HG03280 (cell line): ENCODE data around the gene DMRT3.
"Not testable (repeated sequence)": the region's sequence is repeated elsewhere in the genome, so short reads cannot be mapped to it uniquely, and the experiment has no call there.

Experiments used
- ATAC-seq: cut with Tn5 transposase; IDR thresholded peaks from one replicate; pipeline ENCODE4 v1.9.1; 2021; ENCODE audit warnings: mild to moderate bottlenecking, moderate library complexity; ENCODE audit not compliant: unreplicated experiment

The DMRT3 gene

DNA sequence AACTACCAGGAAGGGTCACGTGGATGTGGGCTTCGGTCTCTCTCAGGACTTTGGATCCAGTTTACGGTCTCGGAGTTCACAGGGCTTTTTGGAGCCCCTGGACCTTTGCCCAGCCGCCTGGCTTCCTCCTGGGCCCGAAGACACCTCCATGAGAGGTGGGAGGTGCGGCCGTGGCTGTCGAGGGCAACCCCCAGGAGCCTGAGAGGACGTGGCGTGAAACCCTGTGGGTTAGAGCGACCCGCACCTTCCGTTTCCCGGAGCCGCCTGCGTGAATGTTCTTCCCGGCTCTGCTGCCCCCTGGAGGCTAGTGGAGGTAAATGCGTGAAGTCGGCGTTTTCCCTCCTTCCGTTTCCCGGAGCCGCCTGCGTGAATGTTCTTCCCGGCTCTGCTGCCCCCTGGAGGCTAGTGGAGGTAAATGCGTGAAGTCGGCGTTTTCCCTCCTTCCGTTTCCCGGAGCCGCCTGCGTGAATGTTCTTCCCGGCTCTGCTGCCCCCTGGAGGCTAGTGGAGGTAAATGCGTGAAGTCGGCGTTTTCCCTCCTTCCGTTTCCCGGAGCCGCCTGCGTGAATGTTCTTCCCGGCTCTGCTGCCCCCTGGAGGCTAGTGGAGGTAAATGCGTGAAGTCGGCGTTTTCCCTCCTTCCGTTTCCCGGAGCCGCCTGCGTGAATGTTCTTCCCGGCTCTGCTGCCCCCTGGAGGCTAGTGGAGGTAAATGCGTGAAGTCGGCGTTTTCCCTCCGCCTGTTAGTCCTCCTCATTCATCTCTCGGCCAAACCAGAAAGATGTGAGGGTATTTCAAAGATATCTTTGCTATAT is 22.1 kb downstream of the DMRT3 start:
- ATAC-seq = not testable (repeated sequence)

DNA sequence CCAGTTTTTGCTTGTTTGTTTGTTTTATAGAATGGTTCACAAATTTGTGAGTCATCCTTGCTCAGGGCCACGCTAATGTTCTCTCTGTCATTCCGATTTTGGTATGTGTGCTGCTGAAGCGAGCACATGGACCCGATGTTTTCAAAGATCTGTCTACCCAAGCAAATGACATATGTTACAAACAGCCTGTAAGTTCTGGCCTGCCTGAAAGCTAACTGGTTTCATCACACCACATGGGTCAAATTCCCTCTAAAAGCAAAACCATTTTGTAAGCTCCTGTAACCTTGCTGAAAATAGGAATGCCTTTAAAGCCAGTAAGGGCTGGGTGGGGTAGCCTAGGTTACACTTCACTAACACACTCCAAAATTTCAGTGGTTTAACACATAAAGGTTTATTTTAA is 25.4 kb downstream of the DMRT3 start:
- no peak for ATAC-seq

DNA sequence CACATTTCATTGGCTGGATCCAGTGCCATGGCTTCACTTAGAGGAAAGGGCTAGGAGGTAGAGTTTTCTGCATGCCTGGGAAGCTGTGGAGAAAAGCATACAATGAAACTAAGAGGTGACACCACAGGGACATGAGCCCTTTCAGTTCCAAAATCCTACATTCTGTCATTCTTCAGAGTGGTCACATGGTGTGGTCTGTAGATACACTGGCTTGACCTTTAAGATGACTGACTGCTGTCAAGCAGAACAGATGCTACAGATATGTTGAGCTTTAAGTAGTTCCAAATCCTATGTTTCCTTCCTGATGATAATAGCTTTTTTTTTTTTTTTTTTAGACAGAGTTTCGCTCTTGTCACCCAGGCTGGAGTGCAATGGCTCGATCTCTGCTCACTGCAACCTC is 26.2 kb downstream of the DMRT3 start:
- ATAC-seq = no peak

GRCh38 chr9:1005043-1005667 is 28.7 kb downstream of the DMRT3 start:
- ATAC-seq = peak; percentile 56

DNA sequence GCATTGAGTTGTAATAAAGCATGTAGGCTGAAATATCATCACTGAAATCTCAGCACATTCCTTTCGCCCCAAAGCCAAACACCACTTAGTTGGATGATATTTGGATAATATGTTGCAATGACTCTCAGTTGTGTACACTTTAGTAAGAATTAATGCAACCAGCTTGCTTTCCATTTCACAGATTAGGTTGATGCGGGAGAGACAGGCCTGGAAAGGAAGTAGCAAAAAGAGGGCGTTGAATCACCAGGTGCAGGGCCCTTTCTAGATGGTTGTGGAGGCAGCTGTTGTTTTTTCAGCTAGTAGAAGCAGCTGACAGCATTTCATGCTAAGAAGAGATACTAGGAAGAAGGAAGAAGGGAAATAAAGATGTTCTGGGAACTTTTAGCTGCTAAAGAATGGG is 30.9 kb downstream of the DMRT3 start:
- no peak for ATAC-seq

- ATAC-seq = no peak
These were observed 31.8 kb downstream of the DMRT3 start for GRCh38 chr9:1008216-1008615.

DNA sequence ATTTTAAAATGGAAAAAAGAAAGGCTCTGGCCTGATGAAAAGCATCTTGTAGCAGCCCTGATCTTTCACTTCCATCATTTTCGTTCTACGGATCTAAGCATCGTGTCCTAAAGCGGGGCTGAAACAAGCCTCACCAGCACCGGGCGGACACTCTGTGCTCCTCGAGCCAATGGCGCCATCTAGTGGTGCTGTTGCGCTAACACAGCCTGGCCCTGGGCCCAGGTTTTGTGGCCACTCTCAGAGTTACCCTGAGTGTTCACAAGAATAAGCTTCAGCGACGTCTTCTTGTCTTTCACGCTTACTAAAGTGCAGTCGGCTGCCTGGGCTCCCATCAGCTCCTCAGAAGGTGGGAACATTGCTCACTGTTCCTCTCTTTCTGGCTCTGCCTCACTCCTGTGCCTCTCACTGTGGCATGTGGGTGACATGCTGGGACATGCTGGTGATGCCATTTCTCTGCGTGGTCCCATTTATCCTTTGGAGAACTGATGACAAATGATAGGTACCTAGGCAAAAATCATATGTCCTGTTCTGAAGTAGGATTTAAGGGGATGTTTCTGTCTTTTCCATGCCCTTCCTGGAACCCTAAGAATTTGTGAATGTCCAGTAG is 32.7 kb downstream of the DMRT3 start:
- ATAC-seq = peak; percentile 95

DNA sequence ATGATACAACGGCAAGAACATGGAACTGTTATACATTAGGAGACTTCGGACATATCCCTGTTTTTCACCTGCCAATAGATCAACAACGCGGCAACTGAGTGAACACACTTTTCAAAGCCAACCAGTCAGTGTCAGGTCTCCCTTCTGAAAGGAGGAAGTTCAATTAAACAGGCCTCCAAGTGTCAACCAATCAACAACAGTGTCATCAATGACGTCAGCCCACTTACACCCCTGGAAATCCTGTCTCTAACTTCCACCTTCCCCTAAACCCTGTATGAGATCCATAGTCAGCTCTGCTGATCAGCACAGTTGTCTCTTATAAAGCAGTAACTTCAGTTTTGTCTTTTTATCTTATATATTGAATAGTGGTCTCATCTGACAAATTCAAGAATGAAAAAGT is 36.6 kb downstream of the DMRT3 start:
- ATAC-seq = no peak

DNA sequence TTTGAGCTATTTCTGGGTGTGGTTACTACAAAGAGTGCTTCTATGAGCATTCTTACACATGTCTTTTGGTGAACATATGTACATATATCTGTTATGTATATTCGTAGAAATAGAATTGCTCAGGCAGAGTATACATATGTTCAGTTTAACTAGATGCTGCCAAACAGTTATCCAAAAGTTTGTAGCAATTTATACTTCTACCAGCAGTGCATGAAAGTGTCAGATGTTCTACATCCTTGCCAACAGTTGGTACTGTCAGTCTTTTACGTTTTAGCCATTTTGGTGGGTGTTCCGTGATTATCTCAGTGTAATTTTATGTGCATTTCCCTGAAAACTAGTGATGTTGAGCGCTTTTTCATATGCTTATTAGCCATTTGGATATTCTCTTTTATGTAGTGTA is 37.8 kb downstream of the DMRT3 start:
- no peak for ATAC-seq

DNA sequence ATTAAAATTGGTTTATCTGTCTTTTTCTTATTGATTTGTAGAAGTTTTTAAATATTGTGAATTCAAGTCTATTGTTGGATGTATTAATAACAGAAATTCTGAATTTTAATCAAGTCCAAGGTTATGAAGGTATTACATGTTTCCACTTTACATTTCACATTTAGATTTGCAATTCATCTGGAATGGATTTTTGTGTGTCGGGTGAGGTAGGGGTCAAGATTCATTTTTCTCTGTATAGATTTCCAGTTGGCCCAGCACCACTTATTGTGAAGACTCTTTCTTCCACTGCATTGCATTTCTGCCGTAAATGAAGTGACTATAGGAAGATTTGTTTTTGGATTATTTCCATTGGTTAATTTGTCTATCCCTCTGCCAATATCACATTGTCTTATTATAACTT is 38.2 kb downstream of the DMRT3 start:
- no peak for ATAC-seq

DNA sequence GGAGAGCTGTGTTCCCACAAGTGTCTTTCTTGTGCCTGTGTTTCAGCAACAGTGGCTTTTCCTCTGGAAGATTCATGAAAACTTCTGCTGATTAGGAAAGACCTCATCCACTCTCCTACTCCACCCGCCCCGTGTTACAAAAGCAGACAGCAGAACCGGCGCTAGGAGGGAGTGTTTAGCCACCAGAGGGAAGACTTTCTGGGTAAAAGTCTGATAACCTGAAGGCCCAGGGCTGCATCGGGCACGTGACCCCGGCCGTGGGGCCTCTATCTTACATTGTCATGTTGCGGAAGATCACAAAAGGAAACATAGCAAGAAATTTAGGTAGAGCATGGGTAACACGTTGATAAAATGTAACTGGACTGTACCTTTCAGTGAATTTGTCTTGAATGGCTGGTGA is 41.7 kb downstream of the DMRT3 start:
- ATAC-seq = no peak

GRCh38 chr9:1024112-1024511 is 47.7 kb downstream of the DMRT3 start:
- no peak for ATAC-seq

- ATAC-seq = no peak
These were observed 48.7 kb downstream of the DMRT3 start for GRCh38 chr9:1025131-1025530.

- ATAC-seq = no peak
These were observed 49.8 kb downstream of the DMRT3 start for GRCh38 chr9:1026219-1026618.

DNA sequence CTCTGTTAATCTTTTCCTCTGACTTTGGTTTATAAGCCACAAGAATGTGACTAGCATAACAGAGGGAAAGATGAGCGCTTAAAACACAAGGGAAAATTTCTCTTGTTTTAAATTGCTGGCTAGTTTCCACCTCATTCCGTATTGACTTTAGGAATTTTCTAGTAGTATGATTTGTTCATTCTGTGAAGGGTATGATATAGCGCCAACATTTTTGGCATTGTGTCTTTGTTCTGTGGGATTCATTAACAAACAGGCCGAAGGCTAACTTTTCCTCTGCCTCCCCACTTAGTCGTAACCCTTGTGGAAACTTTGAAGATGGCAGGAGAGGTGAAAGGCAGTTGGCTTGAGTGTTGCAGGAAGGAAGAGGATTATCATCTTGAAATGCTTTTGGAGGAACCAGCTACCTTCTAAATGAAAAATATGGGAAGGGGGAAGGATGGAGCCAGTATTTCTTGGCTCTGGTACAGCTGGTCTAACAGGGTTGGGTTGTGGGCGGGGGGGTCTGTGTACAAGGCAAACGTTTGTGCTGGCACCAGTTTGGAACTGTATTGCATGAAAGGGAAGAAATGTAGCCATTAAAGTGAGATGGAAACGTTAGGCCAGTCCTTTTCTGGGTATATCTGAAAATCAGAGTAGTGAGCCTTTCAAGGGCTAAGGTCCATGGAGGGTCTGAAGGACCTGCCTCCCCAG is 52.2 kb downstream of the DMRT3 start:
- no peak for ATAC-seq

GRCh38 chr9:1031951-1032601 is 55.6 kb downstream of the DMRT3 start:
- no peak for ATAC-seq

GRCh38 chr9:1034271-1034670 is 57.8 kb downstream of the DMRT3 start:
- no peak for ATAC-seq

- ATAC-seq = no peak
These were observed 63.1 kb downstream of the DMRT3 start for GRCh38 chr9:1039589-1039988.
